Measurements from ENCODE around the gene CPLX3.

The CPLX3 gene

GRCh38 chr15:74780523-74781430, 45.6 kb upstream of the CPLX3 start:
- no peak for TF ChIP-seq CTCF (IDR thresholded peaks at IDR 0.05; ENCODE audit: low read depth, low read length)
- Histone ChIP-seq H3K4me3 (ENCODE audit: low read depth, low read length) (peak overlapping the region; percentile 57; the same call in 1 of the 2 replicates), H3K4me1 (peaks cover 18% of the 10 kb centered on the region), H3K9me3 (no peaks in the 10 kb centered on the region), H3K27me3 (no peaks in the 10 kb centered on the region), H3K36me3 (0 out of 2 replicates have a peak, but pooled peaks cover 2% of the 10 kb centered on the region)
- no peak for DNase-seq

- 0 out of 2 replicates have a peak, but pooled peaks cover 2% of the 10 kb centered on the region for H3K36me3 ChIP-seq
- H3K4me1 ChIP-seq: peaks cover 16% of the 10 kb centered on the region
- H3K4me3 ChIP-seq (ENCODE audit: low read depth, low read length): peak within 1 kb of the TSS; percentile 92
- no peaks in the 10 kb centered on the region for H3K9me3 ChIP-seq
- no peaks in the 10 kb centered on the region for H3K27me3 ChIP-seq
- peak; percentile 46 for TF ChIP-seq CTCF (IDR thresholded peaks at IDR 0.05; ENCODE audit: low read depth, low read length)
- DNase-seq: peak; percentile 87
These were observed 44.8 kb upstream of the CPLX3 start, which contains the start of gene CSK for GRCh38 chr15:74781431-74782258. Gene CSK (plus strand): TSS chr15:74782080. CDS start chr15:74798298, 16,218 bp downstream.

GRCh38 chr15:74782259-74783071, 44.0 kb upstream of the CPLX3 start:
- no peaks in the 10 kb centered on the region for H3K9me3 ChIP-seq
- peak overlapping the region; percentile 92 for H3K4me3 ChIP-seq (ENCODE audit: low read depth, low read length)
- TF ChIP-seq CTCF (IDR thresholded peaks at IDR 0.05; ENCODE audit: low read depth, low read length): no peak
- peak; percentile 43 for DNase-seq
- peaks cover 8% of the 10 kb centered on the region for H3K4me1 ChIP-seq
- no peaks in the 10 kb centered on the region for H3K27me3 ChIP-seq
- H3K36me3 ChIP-seq: 0 out of 2 replicates have a peak, but pooled peaks cover 2% of the 10 kb centered on the region

- Histone ChIP-seq H3K9me3 (no peaks in the 10 kb centered on the region), H3K4me1 (peaks cover 4% of the 10 kb centered on the region; the same call in 1 of the 2 replicates), H3K4me3 (ENCODE audit: low read depth, low read length) (peak overlapping the region; percentile 92), H3K36me3 (0 out of 2 replicates have a peak, but pooled peaks cover 2% of the 10 kb centered on the region), H3K27me3 (no peaks in the 10 kb centered on the region)
- DNase-seq: peak; percentile 42
- TF ChIP-seq CTCF (IDR thresholded peaks at IDR 0.05; ENCODE audit: low read depth, low read length): no peak
These were observed 43.2 kb upstream of the CPLX3 start for GRCh38 chr15:74783072-74783807.

GRCh38 chr15:74783808-74784175, 42.6 kb upstream of the CPLX3 start:
- Histone ChIP-seq H3K9me3 (no peaks in the 10 kb centered on the region), H3K27me3 (no peaks in the 10 kb centered on the region), H3K4me1 (peaks cover 4% of the 10 kb centered on the region; the same call in 1 of the 2 replicates), H3K36me3 (0 out of 2 replicates have a peak, but pooled peaks cover 2% of the 10 kb centered on the region), H3K4me3 (ENCODE audit: low read depth, low read length) (peak overlapping the region; percentile 92)
- no peak for DNase-seq
- TF ChIP-seq CTCF (IDR thresholded peaks at IDR 0.05; ENCODE audit: low read depth, low read length): no peak
